ENCODE results near the gene FAM89A. TPM values are rescaled to one million over a fixed set of nuclear protein-coding genes. Genes with fewer than 3 reads are reported as not detected.
"Not testable (repeated sequence)": the region's sequence is repeated elsewhere in the genome, so short reads cannot be mapped to it uniquely, and the experiment has no call there.

The FAM89A gene
- total and polyA plus RNA-seq, 3 donors from 2014 or later: 5.6 to 11.3 (median 8.4) TPM

DNA sequence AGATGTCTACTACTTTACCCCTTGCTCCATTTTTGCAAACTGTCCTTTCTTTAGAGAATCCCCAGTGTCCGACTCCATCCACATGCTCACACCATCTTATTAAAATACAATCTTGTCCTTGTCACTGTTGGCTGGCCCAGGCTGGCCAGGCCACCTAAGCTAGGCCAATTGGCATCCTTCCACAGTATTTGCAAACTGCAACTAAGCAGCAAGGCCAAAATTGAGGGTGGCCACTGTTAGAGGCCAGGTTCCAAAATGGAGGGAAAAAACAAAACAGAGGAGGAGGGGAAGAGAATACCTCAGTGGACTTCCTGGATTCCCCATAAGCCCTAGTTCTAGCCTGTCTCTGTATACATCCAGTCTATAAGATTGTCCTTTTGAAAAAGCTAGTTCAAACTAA lies 4.3 kb downstream of the FAM89A start:
- 93 to 100% methylated on average over 1 of the region's 1 CpG for WGBS, 2 donors
- DNase-seq: no peak
- TF ChIP-seq POLR2A (IDR thresholded peaks at IDR 0.05): no peak
- TF ChIP-seq, protein P1, sequence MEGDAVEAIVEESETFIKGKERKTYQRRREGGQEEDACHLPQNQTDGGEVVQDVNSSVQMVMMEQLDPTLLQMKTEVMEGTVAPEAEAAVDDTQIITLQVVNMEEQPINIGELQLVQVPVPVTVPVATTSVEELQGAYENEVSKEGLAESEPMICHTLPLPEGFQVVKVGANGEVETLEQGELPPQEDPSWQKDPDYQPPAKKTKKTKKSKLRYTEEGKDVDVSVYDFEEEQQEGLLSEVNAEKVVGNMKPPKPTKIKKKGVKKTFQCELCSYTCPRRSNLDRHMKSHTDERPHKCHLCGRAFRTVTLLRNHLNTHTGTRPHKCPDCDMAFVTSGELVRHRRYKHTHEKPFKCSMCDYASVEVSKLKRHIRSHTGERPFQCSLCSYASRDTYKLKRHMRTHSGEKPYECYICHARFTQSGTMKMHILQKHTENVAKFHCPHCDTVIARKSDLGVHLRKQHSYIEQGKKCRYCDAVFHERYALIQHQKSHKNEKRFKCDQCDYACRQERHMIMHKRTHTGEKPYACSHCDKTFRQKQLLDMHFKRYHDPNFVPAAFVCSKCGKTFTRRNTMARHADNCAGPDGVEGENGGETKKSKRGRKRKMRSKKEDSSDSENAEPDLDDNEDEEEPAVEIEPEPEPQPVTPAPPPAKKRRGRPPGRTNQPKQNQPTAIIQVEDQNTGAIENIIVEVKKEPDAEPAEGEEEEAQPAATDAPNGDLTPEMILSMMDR (IDR thresholded peaks at IDR 0.05): no peak
- H3K27ac ChIP-seq: no peak overlapping the region
- H3K36me3 ChIP-seq (ENCODE audit: low read depth, missing control alignments): no peaks in the 10 kb centered on the region
- intact Hi-C loops (cut with DNase I; ENCODE audit: low total_unique reads): no loop called here
- H3K27me3 ChIP-seq: no peaks in the 10 kb centered on the region
- no peaks in the 10 kb centered on the region for H3K4me1 ChIP-seq
- H3K9me3 ChIP-seq: no peaks in the 10 kb centered on the region
- H3K4me3 ChIP-seq: no peak overlapping the region

DNA sequence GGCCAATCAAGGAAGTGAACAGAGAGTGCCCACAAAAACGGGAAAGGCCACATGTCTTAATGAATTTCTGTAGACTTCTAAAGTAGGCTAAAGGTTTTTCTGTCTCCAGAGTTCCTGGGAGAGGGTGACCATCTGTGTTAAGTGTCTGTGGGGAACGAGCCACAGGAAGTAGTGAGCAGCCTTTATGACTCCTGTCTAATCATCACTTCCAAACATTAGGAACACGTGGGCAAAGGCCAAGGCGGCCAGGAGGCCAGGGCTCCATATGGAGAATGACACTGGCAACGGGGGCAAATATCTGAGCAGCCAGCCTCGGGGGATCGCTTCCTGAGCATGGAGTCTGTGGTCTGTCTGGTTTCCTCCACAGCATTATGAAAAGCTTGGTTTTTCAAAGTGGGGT lies 7.1 kb downstream of the FAM89A start:
- Histone ChIP-seq H3K27me3 (no peaks in the 10 kb centered on the region), H3K36me3 (ENCODE audit: low read depth, missing control alignments) (no peaks in the 10 kb centered on the region), H3K9me3 (no peaks in the 10 kb centered on the region), H3K4me3 (no peak overlapping the region), H3K4me1 (no peaks in the 10 kb centered on the region), H3K27ac (no peak overlapping the region)
- WGBS, 2 donors: 53 to 60% methylated on average over 7 of the region's 7 CpGs
- DNase-seq: no peak
- TF ChIP-seq POLR2A (IDR thresholded peaks at IDR 0.05): no peak
- TF ChIP-seq, protein P1 (IDR thresholded peaks at IDR 0.05): no peak
- intact Hi-C loops (cut with DNase I; ENCODE audit: low total_unique reads): no loop called here

DNA sequence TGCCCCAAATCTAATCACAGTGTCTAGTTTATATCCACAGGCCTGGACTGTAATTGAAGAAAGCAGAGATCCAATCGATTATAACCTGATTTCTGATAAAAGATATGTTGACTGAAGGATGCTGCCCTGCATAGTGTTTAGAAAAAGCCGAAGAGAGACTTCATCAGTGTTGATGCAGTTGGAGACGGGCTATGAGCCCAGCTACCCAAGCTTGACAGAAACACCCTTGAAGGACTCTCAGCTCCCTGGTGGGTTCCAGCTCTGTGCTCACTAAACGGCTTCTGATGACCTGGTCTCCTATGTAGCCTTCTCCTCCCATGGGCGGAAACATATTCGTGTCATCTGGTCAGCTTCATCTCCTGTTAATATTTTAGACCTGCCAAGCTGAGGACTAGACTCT lies 10.2 kb downstream of the FAM89A start:
- intact Hi-C loops (cut with DNase I; ENCODE audit: low total_unique reads): no loop called here
- Histone ChIP-seq H3K9me3 (no peaks in the 10 kb centered on the region), H3K27ac (no peak overlapping the region), H3K4me1 (no peaks in the 10 kb centered on the region), H3K27me3 (no peaks in the 10 kb centered on the region), H3K36me3 (ENCODE audit: low read depth, missing control alignments) (no peaks in the 10 kb centered on the region), H3K4me3 (no peak overlapping the region)
- no peak for TF ChIP-seq POLR2A (IDR thresholded peaks at IDR 0.05)
- TF ChIP-seq, protein P1 (IDR thresholded peaks at IDR 0.05): no peak
- WGBS, 2 donors: 86 to 92% methylated on average over 6 of the region's 6 CpGs
- no peak for DNase-seq

DNA sequence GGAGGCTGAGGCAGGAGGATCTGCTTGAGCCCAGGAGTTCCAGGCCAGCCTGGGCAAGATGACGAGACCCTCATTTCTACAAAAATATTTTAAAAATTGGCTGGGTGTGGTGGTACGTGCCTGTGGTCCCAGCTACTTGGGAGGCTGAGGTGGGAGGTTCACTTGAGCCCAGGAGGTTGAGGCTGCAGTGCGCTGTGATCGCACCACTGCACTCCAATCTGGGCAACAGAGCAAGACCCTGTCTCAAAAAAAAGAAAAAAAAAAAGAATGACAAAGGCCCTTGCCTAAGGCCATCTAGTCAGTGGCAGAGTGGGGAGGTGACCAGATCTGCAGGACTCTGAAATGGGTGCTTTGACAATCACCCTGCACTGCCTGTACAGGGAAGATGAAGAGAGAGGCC lies 10.8 kb downstream of the FAM89A start:
- H3K4me3 ChIP-seq; H3K27ac ChIP-seq; H3K36me3 ChIP-seq (ENCODE audit: low read depth, missing control alignments); H3K27me3 ChIP-seq; intact Hi-C loops (cut with DNase I; ENCODE audit: low total_unique reads); DNase-seq; H3K4me1 ChIP-seq; H3K9me3 ChIP-seq: not testable (repeated sequence)
- WGBS, 2 donors: 84 to 92% methylated on average over 4 of the region's 4 CpGs

DNA sequence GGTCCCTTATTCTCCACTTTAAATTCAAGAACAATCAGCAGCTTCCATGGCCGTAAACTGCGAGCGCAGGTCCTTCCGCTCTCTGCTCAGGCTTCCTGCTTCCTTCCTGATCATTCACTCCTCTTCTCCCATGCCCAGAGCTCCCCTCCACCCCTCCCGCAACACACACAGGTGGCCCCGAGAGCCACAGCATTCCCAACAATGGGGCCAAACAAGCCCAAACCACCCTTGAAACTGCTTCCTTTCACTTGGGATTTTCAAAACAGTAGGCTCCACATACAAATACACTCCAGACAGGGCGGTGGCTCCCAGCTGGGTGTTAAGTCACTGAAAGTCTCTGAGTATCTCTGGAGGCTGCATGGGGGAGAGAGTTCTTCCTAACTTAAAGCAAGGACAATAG lies 11.4 kb downstream of the FAM89A start:
- 72 to 75% methylated on average over 7 of the region's 7 CpGs for WGBS, 2 donors
- DNase-seq: no peak
- H3K9me3 ChIP-seq: no peaks in the 10 kb centered on the region
- H3K4me1 ChIP-seq: no peaks in the 10 kb centered on the region
- no peaks in the 10 kb centered on the region for H3K36me3 ChIP-seq (ENCODE audit: low read depth, missing control alignments)
- no peak overlapping the region for H3K27ac ChIP-seq
- H3K4me3 ChIP-seq: no peak overlapping the region
- no peaks in the 10 kb centered on the region for H3K27me3 ChIP-seq
- TF ChIP-seq, protein P1 (IDR thresholded peaks at IDR 0.05): no peak
- no peak for TF ChIP-seq POLR2A (IDR thresholded peaks at IDR 0.05)
- intact Hi-C loops (cut with DNase I; ENCODE audit: low total_unique reads): no loop called here
